Adrenal gland (tissue), 12 donors: ENCODE results near the gene CTLA4. TPM values are rescaled to one million over a fixed set of nuclear protein-coding genes. Genes with fewer than 3 reads are reported as not detected.

Experiments
- DNase-seq, 7 donors: peaks; one replicate each; pipeline ENCODE4 v3.0.0-alpha.2; 2019 to 2020
- H3K27ac ChIP-seq, 5 donors: fragments of 200-600 bp; sonication (generic) in 4 of 5; 1 replicate in 3 of 5; 2 replicates in 2 of 5; pipeline versions ENCODE4 v1.5.1 to v1.8.0; 2016 to 2020; ENCODE audit warnings: mild to moderate bottlenecking in 1 of 5
- H3K27me3 ChIP-seq: fragments of 200-600 bp; 2 replicates; pipeline ENCODE4 v1.8.0; 2021
- H3K36me3 ChIP-seq, 2 donors: fragments of 200-600 bp; replicated peaks in 1 of 2; 1 replicate in 1 of 2; 2 replicates in 1 of 2; pipeline versions ENCODE4 v1.5.1 to v1.8.0; 2018 to 2022
- H3K4me1 ChIP-seq, 2 donors: fragments of 200-600 bp; replicated peaks in 1 of 2; 1 replicate in 1 of 2; 2 replicates in 1 of 2; pipeline versions ENCODE4 v1.5.1 to v1.8.0; 2018 to 2021
- H3K4me3 ChIP-seq, 4 donors: fragments of 200-600 bp; sonication (generic) in 3 of 4; one replicate each; pipeline ENCODE4 v1.5.1; 2016 to 2018
- H3K9me3 ChIP-seq, 3 donors: fragments of 200-600 bp; sonication (generic) in 1 of 3; replicated peaks in 1 of 3; 1 replicate in 2 of 3; 2 replicates in 1 of 3; pipeline versions ENCODE4 v1.5.1 to v1.8.0; 2016 to 2021
- CTCF ChIP-seq, 6 experiments: fragments of 450-650 bp in 4 of 6; fragments of 200-600 bp in 2 of 6; sonication (generic) in 1 of 6; IDR thresholded peaks; 1 replicate in 5 of 6; 2 replicates in 1 of 6; pipeline versions ENCODE4 v1.5.1 to v1.8.0; 2016 to 2021; ENCODE audit warnings: antibody characterized with exemption in 6 of 6, mild to moderate bottlenecking in 2 of 6, moderate library complexity in 1 of 6
- POLR2A ChIP-seq, 2 donors: fragments of 450-650 bp; IDR thresholded peaks; one replicate each; pipeline ENCODE4 v1.6.1; 2017; ENCODE audit warnings: antibody characterized with exemption in 2 of 2, mild to moderate bottlenecking in 2 of 2, moderate library complexity in 1 of 2
- WGBS, 4 donors: extraction: QIAGEN DNeasy Blood & Tissue Kit in 2 of 4; methylation state at CpG; one replicate each; pipeline versions ENCODE4 v1.1.5 to v1.1.7; 2013 to 2017; 5-methylcytosine and 5-hydroxymethylcytosine counted together
- intact Hi-C, 2 donors: fragments of 100-400 bp; cut with DNase I; formaldehyde crosslinking; loops; one replicate each; pipeline versions ENCODE4 v1.14.1 to v1.15.0; 2022 to 2023
- polyA plus RNA-seq, 3 donors: library from polyadenylated mRNA; stranded (reverse); fragments of 200-250 nt in 2 of 3; fragments of 350-450 nt in 1 of 3; fragmentation: Illumina TruSeq in 1 of 3; extraction: RNeasy Lipid Tissue Mini Kit (QIAGEN cat#74804) in 1 of 3; gene quantifications; one replicate each; pipeline ENCODE4 v1.2.3, GENCODE V29; 2013 to 2014
- total RNA-seq, 9 donors: library from RNA; depleted of rRNA in 4 of 9; stranded (reverse); fragments of >200 nt in 4 of 9; fragments of 120-200 nt in 1 of 9; fragmentation: NEBNext Ultra II Directional in 1 of 9; extraction: Animal tissue kit (Norgen Biotek cat#: 25700) in 1 of 9; gene quantifications; one replicate each; pipeline versions ENCODE4 v1.1.0 to v1.2.4, GENCODE V29; 2013 to 2023
- donor health status: healthy with polysubstance abuse.
- donor health status: Bipolar disorder and iron deficiency.
- donor health status: DM: yes; HTN: yes; CAD: no.
- donor health status: DM: no; HTN: no; CAD: no.
- donor health status: DM: no; HTN: no; CAD: no.
- donor health status: DM: yes; HTN: yes; CAD: no.

CTLA4 gene
- total and polyA plus RNA-seq, 12 donors = 0.03 to 0.50 (median 0.10) TPM; not detected in 8

- no peaks in the 10 kb centered on the region for H3K27me3 ChIP-seq
- no peak for DNase-seq
- no peak overlapping the region for H3K4me3 ChIP-seq
- intact Hi-C loops = no loop called here
- 50 to 100% (median 80%) methylated on average over 2 of the region's 2 CpGs for WGBS, 4 donors
- no peaks in the 10 kb centered on the region for H3K9me3 ChIP-seq
- H3K36me3 ChIP-seq = no peaks in the 10 kb centered on the region
- TF ChIP-seq CTCF (IDR thresholded peaks at IDR 0.05) (no peak), POLR2A (IDR thresholded peaks at IDR 0.05) (no peak)
- no peaks in the 10 kb centered on the region for H3K4me1 ChIP-seq
- H3K27ac ChIP-seq = no peak overlapping the region
Observed at GRCh38 chr2:203849010-203849409, 18.6 kb upstream of the CTLA4 start.

DNA sequence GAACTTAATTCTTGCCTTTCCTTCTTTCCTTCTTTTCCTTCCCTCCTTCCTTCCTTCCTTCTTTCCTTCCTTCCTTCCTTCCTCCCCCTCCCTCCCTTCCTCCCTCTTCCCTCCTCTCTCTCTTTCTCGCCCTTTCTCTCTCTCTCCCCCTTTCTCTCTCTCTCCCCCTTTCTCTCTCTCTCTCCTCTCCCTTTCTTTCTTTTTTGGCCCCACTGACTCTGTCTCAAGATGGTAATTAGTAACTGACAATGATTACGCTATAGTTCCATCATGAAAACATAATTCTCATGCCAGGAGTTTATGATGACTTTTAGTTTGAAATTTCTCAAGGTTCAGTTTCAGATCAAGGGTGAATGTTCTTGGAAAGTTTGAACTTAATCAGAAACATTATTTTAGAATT is 14.8 kb upstream of the CTLA4 start:
- Histone ChIP-seq H3K9me3 (no peaks in the 10 kb centered on the region), H3K27ac (no peak overlapping the region), H3K36me3 (no peaks in the 10 kb centered on the region), H3K27me3 (no peaks in the 10 kb centered on the region), H3K4me1 (no peaks in the 10 kb centered on the region), H3K4me3 (no peak overlapping the region)
- intact Hi-C loops = no loop called here
- DNase-seq = no peak
- WGBS, 4 donors = 65 to 72% (median 68%) methylated on average over 2 of the region's 2 CpGs
- TF ChIP-seq CTCF (IDR thresholded peaks at IDR 0.05) (no peak), POLR2A (IDR thresholded peaks at IDR 0.05) (no peak)

DNA sequence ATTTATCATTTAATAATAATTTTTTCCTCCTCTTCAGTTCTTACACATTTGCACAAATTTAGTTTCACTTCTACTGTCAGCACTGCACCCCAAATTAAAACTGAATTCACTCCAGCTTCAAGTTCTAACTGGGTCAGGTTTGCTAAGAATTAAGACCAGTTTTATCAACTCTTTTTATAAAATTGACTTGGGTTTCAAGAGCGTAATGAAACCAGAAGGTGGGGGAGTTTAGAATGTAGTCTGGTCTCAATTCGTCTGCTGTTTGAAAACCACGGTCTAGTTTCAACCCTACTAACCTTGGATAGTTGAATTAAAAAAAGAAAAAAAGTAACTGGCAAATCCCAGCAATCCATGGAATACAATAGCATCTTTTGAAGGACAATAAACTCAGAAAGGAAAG is 14.3 kb upstream of the CTLA4 start:
- Histone ChIP-seq H3K9me3 (no peaks in the 10 kb centered on the region), H3K4me3 (no peak overlapping the region), H3K27ac (no peak overlapping the region), H3K4me1 (no peaks in the 10 kb centered on the region), H3K36me3 (no peaks in the 10 kb centered on the region), H3K27me3 (no peaks in the 10 kb centered on the region)
- intact Hi-C loops = no loop called here
- TF ChIP-seq POLR2A (IDR thresholded peaks at IDR 0.05) = no peak
- no peak for TF ChIP-seq CTCF (IDR thresholded peaks at IDR 0.05)
- no peak for DNase-seq
- 32 to 50% (median 42%) methylated on average over 3 of the region's 3 CpGs for WGBS, 4 donors

- WGBS, 4 donors = 65 to 78% (median 72%) methylated on average over 5 of the region's 5 CpGs
- Histone ChIP-seq H3K9me3 (no peaks in the 10 kb centered on the region), H3K4me3 (no peak overlapping the region), H3K27me3 (no peaks in the 10 kb centered on the region), H3K27ac (no peak overlapping the region), H3K4me1 (no peaks in the 10 kb centered on the region), H3K36me3 (no peaks in the 10 kb centered on the region)
- DNase-seq = no peak
- intact Hi-C loops = no loop called here
- no peak for TF ChIP-seq CTCF (IDR thresholded peaks at IDR 0.05)
- TF ChIP-seq POLR2A (IDR thresholded peaks at IDR 0.05) = no peak
Observed at GRCh38 chr2:203853722-203854121, 13.8 kb upstream of the CTLA4 start.
